ENCODE measurements around the gene NUDC. TPM values are rescaled to one million over a fixed set of nuclear protein-coding genes. Genes with fewer than 3 reads are reported as not detected.

Gene NUDC
- total and polyA plus RNA-seq, 8 donors: 56.2 to 94.6 (median 70.8) TPM

GRCh38 chr1:26996024-26996423 lies 74.5 kb downstream of the NUDC start:
- intact Hi-C loops (cut with DNase I): loop anchor here in 1 of 2 donors (5.0 kb wide), 1 partner anchor 101 kb away; no protein-coding TSS in a partner anchor
- TF ChIP-seq, protein P1, sequence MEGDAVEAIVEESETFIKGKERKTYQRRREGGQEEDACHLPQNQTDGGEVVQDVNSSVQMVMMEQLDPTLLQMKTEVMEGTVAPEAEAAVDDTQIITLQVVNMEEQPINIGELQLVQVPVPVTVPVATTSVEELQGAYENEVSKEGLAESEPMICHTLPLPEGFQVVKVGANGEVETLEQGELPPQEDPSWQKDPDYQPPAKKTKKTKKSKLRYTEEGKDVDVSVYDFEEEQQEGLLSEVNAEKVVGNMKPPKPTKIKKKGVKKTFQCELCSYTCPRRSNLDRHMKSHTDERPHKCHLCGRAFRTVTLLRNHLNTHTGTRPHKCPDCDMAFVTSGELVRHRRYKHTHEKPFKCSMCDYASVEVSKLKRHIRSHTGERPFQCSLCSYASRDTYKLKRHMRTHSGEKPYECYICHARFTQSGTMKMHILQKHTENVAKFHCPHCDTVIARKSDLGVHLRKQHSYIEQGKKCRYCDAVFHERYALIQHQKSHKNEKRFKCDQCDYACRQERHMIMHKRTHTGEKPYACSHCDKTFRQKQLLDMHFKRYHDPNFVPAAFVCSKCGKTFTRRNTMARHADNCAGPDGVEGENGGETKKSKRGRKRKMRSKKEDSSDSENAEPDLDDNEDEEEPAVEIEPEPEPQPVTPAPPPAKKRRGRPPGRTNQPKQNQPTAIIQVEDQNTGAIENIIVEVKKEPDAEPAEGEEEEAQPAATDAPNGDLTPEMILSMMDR (IDR thresholded peaks at IDR 0.05): no peak
- peaks cover 15 to 63% of the 10 kb centered on the region in 2 donors for H3K27me3 ChIP-seq

More at GRCh38 chr1:26996024-26996423, 74.5 kb downstream of the NUDC start:
- Histone ChIP-seq H3K27ac (no peak overlapping the region), H3K4me3 (peak overlapping the region in 1 of 2 donors; percentile 62), H3K36me3 (no peaks in the 10 kb centered on the region), H3K4me1 (peaks cover 16 to 65% of the 10 kb centered on the region in 2 donors), H3K9me3 (no peaks in the 10 kb centered on the region)
- ATAC-seq (no peak), DNase-seq (no peak)

Other genes starting within 250 kb of the NUDC start
- gene ARID1A, start 225.7 kb upstream of the NUDC start, total RNA-seq: 10 to 100 TPM; 65.5 to 71.4 TPM
- gene ARID1A, start 225.7 kb upstream of the NUDC start, polyA plus RNA-seq (ENCODE audit: insufficient read length in 6 of 6): 100 to 1,000 TPM in 3 of 6 donors, 10 to 100 TPM in 3; 94.5 to 106 (median 100) TPM
- gene PIGV, start 133.8 kb upstream of the NUDC start, total RNA-seq: 10 to 100 TPM; 15.4 to 16.9 TPM
- gene PIGV, start 133.8 kb upstream of the NUDC start, polyA plus RNA-seq (ENCODE audit: insufficient read length in 6 of 6): 10 to 100 TPM; 14.5 to 18.0 (median 16.0) TPM
- 10 to 100 TPM; 22.8 to 33.4 TPM for gene ZDHHC18, start 95.1 kb upstream of the NUDC start, total RNA-seq
- gene ZDHHC18, start 95.1 kb upstream of the NUDC start, polyA plus RNA-seq (ENCODE audit: insufficient read length in 6 of 6): 10 to 100 TPM; 21.2 to 26.5 (median 24.2) TPM
- 100 to 1,000 TPM; 130 to 192 TPM for gene SFN, start 58.6 kb upstream of the NUDC start, total RNA-seq
- gene SFN, start 58.6 kb upstream of the NUDC start, polyA plus RNA-seq (ENCODE audit: insufficient read length in 6 of 6): 1 to 10 TPM in 1 of 6 donors, under 1 TPM in 5; 0.49 to 1.0 (median 0.64) TPM
- gene GPN2, start 31.5 kb upstream of the NUDC start, total RNA-seq: 10 to 100 TPM; 23.5 to 25.1 TPM
- gene GPN2, start 31.5 kb upstream of the NUDC start, polyA plus RNA-seq (ENCODE audit: insufficient read length in 6 of 6): 10 to 100 TPM; 27.7 to 34.1 (median 31.6) TPM
- 10 to 100 TPM; 16.2 to 16.3 TPM for gene GPATCH3, start 21.3 kb upstream of the NUDC start, total RNA-seq
- 10 to 100 TPM in 5 of 6 donors, 1 to 10 TPM in 1; 10.0 to 17.1 (median 13.1) TPM for gene GPATCH3, start 21.3 kb upstream of the NUDC start, polyA plus RNA-seq (ENCODE audit: insufficient read length in 6 of 6)
- gene NR0B2, start 7.8 kb upstream of the NUDC start, total RNA-seq: 1 to 10 TPM; 1.2 to 7.8 TPM
- gene NR0B2, start 7.8 kb upstream of the NUDC start, polyA plus RNA-seq (ENCODE audit: insufficient read length in 6 of 6): 1 to 10 TPM; 2.4 to 5.4 (median 3.8) TPM
- 10 to 100 TPM in 1 of 2 donors, 1 to 10 TPM in 1; 8.6 to 12.1 TPM for gene KDF1, start 38.7 kb downstream of the NUDC start, total RNA-seq
- 1 to 10 TPM; 6.7 to 8.0 (median 7.8) TPM for gene KDF1, start 38.7 kb downstream of the NUDC start, polyA plus RNA-seq (ENCODE audit: insufficient read length in 6 of 6)
- gene TRNP1, start 71.9 kb downstream of the NUDC start, total RNA-seq: 10 to 100 TPM; 23.4 to 27.7 TPM
- 1 to 10 TPM; 1.6 to 3.5 (median 2.8) TPM for gene TRNP1, start 71.9 kb downstream of the NUDC start, polyA plus RNA-seq (ENCODE audit: insufficient read length in 6 of 6)
- 10 to 100 TPM; 22.9 to 27.3 TPM for gene TENT5B, start 91.1 kb downstream of the NUDC start, total RNA-seq
- 1 to 10 TPM; 1.5 to 2.7 (median 2.0) TPM for gene TENT5B, start 91.1 kb downstream of the NUDC start, polyA plus RNA-seq (ENCODE audit: insufficient read length in 6 of 6)
- gene SLC9A1, start 233.4 kb downstream of the NUDC start, total RNA-seq: 10 to 100 TPM; 47.1 to 63.8 TPM
- gene SLC9A1, start 233.4 kb downstream of the NUDC start, polyA plus RNA-seq (ENCODE audit: insufficient read length in 6 of 6): 10 to 100 TPM; 16.0 to 23.2 (median 19.4) TPM